GM12878 (cell line): ENCODE data around the gene CDCA7L. TPM values are rescaled to one million over a fixed set of nuclear protein-coding genes. Genes with fewer than 3 reads are reported as not detected.
A peak's percentile ranks its signal among the peaks of the same experiment; 100 is the strongest.

ENCODE experiments used
- BMI1 ChIP-seq: fragments of 450-650 bp; IDR thresholded peaks from 2 replicates; pipeline ENCODE4 v1.6.1; 2016; ENCODE audit warnings: mild to moderate bottlenecking, moderate library complexity, borderline replicate concordance
- CHD4 ChIP-seq: fragments of 200-600 bp; sonication (generic); IDR thresholded peaks from 2 replicates; pipeline ENCODE4 v1.6.1; 2016; ENCODE audit warnings: mild to moderate bottlenecking
- DPF2 ChIP-seq: fragments of 450-650 bp; IDR thresholded peaks from 2 replicates; pipeline ENCODE4 v1.6.1; 2017; ENCODE audit warnings: mild to moderate bottlenecking
- HDAC2 ChIP-seq: fragments of 200-600 bp; sonication (generic); IDR thresholded peaks from 2 replicates; pipeline ENCODE4 v1.6.1; 2017
- HDGF ChIP-seq: fragments of 450-650 bp; IDR thresholded peaks from 2 replicates; pipeline ENCODE4 v1.6.1; 2016; ENCODE audit warnings: antibody characterized with exemption
- KLF5 ChIP-seq: fragments of 450-650 bp; IDR thresholded peaks from 2 replicates; pipeline ENCODE4 v1.6.1; 2014; ENCODE audit warnings: mild to moderate bottlenecking; ENCODE audit not compliant: partially characterized antibody
- MXI1 ChIP-seq: fragments of 150-350 bp; IDR thresholded peaks from 2 replicates; pipeline ENCODE4 v1.6.1; 2011; ENCODE audit warnings: low read depth, mild to moderate bottlenecking, inconsistent platforms, low read length, improper control_type of control experiment
- POLR2AphosphoS5 ChIP-seq: IDR thresholded peaks from 2 replicates; pipeline ENCODE4 v1.6.1; 2011; ENCODE audit warnings: mild to moderate bottlenecking, low read length, inconsistent platforms
- RB1 ChIP-seq: fragments of 450-650 bp; formaldehyde crosslinking; IDR thresholded peaks from 2 replicates; pipeline ENCODE4 v1.6.1; 2017; ENCODE audit warnings: mild to moderate bottlenecking, borderline replicate concordance
- RCOR1 ChIP-seq: conservative IDR thresholded peaks from 2 replicates; pipeline ENCODE4 v1.6.1; 2012; ENCODE audit warnings: low read depth, low read length, improper control_type of control experiment
- SIX5 ChIP-seq: IDR thresholded peaks from 2 replicates; pipeline ENCODE4 v1.6.1; 2011; ENCODE audit warnings: mild to moderate bottlenecking, low read depth, low read length, moderate library complexity; ENCODE audit not compliant: severe bottlenecking
- SMARCA5 ChIP-seq: fragments of 450-650 bp; IDR thresholded peaks from 2 replicates; pipeline ENCODE4 v1.6.1; 2017; ENCODE audit warnings: mild to moderate bottlenecking
- SREBF1 ChIP-seq: IDR thresholded peaks from 2 replicates; pipeline ENCODE4 v1.6.1; 2012; ENCODE audit warnings: mild to moderate bottlenecking, low read length
- TAF1 ChIP-seq: IDR thresholded peaks from 2 replicates; pipeline ENCODE4 v1.6.1; 2011; ENCODE audit warnings: mild to moderate bottlenecking, low read depth, low read length, borderline replicate concordance
- ZNF217 ChIP-seq: fragments of 450-650 bp; IDR thresholded peaks from 2 replicates; pipeline ENCODE4 v1.6.1; 2017; ENCODE audit warnings: antibody characterized with exemption, mild to moderate bottlenecking
- ZNF384 ChIP-seq: IDR thresholded peaks from 2 replicates; pipeline ENCODE4 v1.6.1; 2012; ENCODE audit warnings: low read depth, mild to moderate bottlenecking, low read length, improper control_type of control experiment, borderline replicate concordance
- ZNF622 ChIP-seq: fragments of 450-650 bp; IDR thresholded peaks from 2 replicates; pipeline ENCODE4 v1.6.1; 2017; ENCODE audit warnings: mild to moderate bottlenecking, inconsistent platforms
- polyA plus RNA-seq, 11 experiments: library from polyadenylated mRNA; depleted of rRNA in 4 of 11; unstranded in 6 of 11; stranded (reverse) in 5 of 11; fragments of >200 nt; fragmentation: Nextera tagmentation in 4 of 11; fragmentation: Illumina TruSeq in 1 of 11; extraction: Ambion mirVana in 4 of 11; extraction: Trizol in 1 of 11; gene quantifications; 1 replicate in 1 of 11; 2 replicates in 10 of 11; pipeline versions ENCODE4 v1.2.1 to v1.2.3, GENCODE V29; 2011 to 2016; ENCODE audit warnings: inconsistent platforms in 2 of 11, missing spikeins in 2 of 11, low read depth in 1 of 11
- total RNA-seq, 4 experiments: library from RNA; depleted of rRNA in 3 of 4; stranded (reverse); fragments of >200 nt in 3 of 4; fragmentation: Illumina TruSeq in 1 of 4; extraction: Trizol in 1 of 4; gene quantifications; 2 replicates each; pipeline versions ENCODE4 v1.2.1 to v1.2.3, GENCODE V29; 2013 to 2021
- TF ChIP-seq, protein P1 (sequence below), 3 experiments: IDR thresholded peaks in 2 of 3; conservative IDR thresholded peaks in 1 of 3; 2 replicates each; pipeline ENCODE4 v1.5.1; 2011; ENCODE audit warnings: low read depth in 3 of 3, low read length in 3 of 3, mild to moderate bottlenecking in 3 of 3, control low read depth in 2 of 3, moderate library complexity in 2 of 3, inconsistent platforms in 1 of 3, mixed read lengths in 1 of 3; ENCODE audit not compliant: control insufficient read depth in 2 of 3, insufficient read depth in 1 of 3; ENCODE audit errors: extremely low read depth in 1 of 3
- TF ChIP-seq, protein P2 (sequence below): IDR thresholded peaks from 2 replicates; pipeline ENCODE4 v1.6.1; 2011; ENCODE audit warnings: mild to moderate bottlenecking, low read depth, low read length, moderate library complexity; ENCODE audit not compliant: insufficient replicate concordance
- TF ChIP-seq, protein P3 (sequence below): IDR thresholded peaks from 2 replicates; pipeline ENCODE4 v1.6.1; 2011; ENCODE audit warnings: low read depth, low read length, improper control_type of control experiment, borderline replicate concordance
- TF ChIP-seq, protein P4 (sequence below): fragments of 450-650 bp; IDR thresholded peaks from 2 replicates; pipeline ENCODE4 v1.6.1; 2017; ENCODE audit warnings: low read depth, mild to moderate bottlenecking, moderate library complexity
- TF ChIP-seq, protein P5 (sequence below): fragments of 450-650 bp; IDR thresholded peaks from 2 replicates; pipeline ENCODE4 v1.6.1; 2017; ENCODE audit warnings: antibody characterized with exemption, mild to moderate bottlenecking, moderate library complexity

Gene CDCA7L
- total and polyA plus RNA-seq, 10 of the 15 experiments (the other 5 are each of a cell fraction or from before 2014, with no cell fraction given): 30.3 to 92.2 (median 68.5) TPM

DNA sequence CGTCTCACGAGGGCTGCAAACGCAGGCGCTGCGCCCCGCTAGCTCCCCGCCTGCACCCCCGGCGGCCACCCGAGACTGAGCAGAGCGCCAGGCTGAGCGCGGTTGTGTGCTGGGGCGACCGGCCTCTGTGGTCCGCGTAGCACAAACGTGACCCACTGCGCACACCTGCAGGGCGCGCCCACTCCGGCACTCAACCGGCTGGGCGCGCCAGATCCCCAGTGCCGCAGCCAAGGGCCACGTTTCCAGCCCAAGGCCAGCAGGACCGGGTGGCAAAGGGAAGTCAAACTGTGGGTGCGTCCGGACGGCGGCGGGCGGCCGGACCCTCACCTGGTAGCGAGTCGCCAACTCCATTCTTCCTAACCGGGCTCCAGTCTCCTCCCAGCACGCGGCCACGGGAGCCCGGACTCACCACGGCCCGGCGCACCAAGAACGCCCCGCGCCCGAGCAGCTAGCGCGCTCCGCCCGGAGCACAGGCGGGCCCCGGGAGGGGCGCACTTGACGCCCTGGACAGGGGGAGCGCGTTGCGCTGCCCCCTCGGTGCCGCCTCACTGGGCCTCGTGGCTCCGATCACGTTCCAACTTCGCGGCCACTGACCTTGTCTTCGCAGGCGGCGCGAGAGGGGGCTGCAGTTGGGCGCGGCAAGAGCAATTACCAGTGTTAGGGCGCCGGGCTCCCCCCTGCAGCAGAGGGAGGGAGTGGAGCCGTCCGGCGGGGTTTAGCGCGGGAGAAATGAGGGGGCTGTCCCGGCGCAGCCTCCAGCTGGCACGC is at the start of gene CDCA7L (continued):
- TF ChIP-seq POLR2AphosphoS5 (peak; percentile 69), TAF1 (peak; percentile 64; the same call in 1 of the 2 replicates), SREBF1 (peak; percentile 97), MXI1 (peak; percentile 69; the same call in 1 of the 2 replicates), ZNF217 (0 out of 2 replicates have a peak, but pooled peaks have one; percentile 13), ZNF384 (0 out of 2 replicates have a peak, but pooled peaks have one; percentile 27), HDGF (no peak), CHD4 (no peak), SIX5 (peak; percentile 22), RB1 (peak; percentile 100), HDAC2 (no peak), KLF5 (peak; percentile 100), RCOR1 (no peak), SMARCA5 (peak; percentile 58; the same call in 1 of the 2 replicates), BMI1 (no peak), DPF2 (peak; percentile 90), ZNF622 (no peak)
- TF ChIP-seq, protein P1, sequence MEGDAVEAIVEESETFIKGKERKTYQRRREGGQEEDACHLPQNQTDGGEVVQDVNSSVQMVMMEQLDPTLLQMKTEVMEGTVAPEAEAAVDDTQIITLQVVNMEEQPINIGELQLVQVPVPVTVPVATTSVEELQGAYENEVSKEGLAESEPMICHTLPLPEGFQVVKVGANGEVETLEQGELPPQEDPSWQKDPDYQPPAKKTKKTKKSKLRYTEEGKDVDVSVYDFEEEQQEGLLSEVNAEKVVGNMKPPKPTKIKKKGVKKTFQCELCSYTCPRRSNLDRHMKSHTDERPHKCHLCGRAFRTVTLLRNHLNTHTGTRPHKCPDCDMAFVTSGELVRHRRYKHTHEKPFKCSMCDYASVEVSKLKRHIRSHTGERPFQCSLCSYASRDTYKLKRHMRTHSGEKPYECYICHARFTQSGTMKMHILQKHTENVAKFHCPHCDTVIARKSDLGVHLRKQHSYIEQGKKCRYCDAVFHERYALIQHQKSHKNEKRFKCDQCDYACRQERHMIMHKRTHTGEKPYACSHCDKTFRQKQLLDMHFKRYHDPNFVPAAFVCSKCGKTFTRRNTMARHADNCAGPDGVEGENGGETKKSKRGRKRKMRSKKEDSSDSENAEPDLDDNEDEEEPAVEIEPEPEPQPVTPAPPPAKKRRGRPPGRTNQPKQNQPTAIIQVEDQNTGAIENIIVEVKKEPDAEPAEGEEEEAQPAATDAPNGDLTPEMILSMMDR (IDR thresholded peaks at IDR 0.05 in 2 of 3, conservative IDR thresholded peaks at IDR 0.05 in 1 of 3; ENCODE audit: control insufficient read depth in 2 of 3, extremely low read depth in 1 of 3, insufficient read depth in 1 of 3, low read depth in 3 of 3, low read length in 3 of 3): 0 out of 6 replicates have a peak, but pooled peaks of 1 of the 3 experiments have one; percentile 2
- TF ChIP-seq, protein P2, sequence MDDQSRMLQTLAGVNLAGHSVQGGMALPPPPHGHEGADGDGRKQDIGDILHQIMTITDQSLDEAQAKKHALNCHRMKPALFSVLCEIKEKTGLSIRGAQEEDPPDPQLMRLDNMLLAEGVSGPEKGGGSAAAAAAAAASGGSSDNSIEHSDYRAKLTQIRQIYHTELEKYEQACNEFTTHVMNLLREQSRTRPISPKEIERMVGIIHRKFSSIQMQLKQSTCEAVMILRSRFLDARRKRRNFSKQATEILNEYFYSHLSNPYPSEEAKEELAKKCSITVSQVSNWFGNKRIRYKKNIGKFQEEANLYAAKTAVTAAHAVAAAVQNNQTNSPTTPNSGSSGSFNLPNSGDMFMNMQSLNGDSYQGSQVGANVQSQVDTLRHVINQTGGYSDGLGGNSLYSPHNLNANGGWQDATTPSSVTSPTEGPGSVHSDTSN: peak; percentile 2
- TF ChIP-seq, protein P3, sequence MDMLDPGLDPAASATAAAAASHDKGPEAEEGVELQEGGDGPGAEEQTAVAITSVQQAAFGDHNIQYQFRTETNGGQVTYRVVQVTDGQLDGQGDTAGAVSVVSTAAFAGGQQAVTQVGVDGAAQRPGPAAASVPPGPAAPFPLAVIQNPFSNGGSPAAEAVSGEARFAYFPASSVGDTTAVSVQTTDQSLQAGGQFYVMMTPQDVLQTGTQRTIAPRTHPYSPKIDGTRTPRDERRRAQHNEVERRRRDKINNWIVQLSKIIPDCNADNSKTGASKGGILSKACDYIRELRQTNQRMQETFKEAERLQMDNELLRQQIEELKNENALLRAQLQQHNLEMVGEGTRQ: no peak
- TF ChIP-seq, protein P4, sequence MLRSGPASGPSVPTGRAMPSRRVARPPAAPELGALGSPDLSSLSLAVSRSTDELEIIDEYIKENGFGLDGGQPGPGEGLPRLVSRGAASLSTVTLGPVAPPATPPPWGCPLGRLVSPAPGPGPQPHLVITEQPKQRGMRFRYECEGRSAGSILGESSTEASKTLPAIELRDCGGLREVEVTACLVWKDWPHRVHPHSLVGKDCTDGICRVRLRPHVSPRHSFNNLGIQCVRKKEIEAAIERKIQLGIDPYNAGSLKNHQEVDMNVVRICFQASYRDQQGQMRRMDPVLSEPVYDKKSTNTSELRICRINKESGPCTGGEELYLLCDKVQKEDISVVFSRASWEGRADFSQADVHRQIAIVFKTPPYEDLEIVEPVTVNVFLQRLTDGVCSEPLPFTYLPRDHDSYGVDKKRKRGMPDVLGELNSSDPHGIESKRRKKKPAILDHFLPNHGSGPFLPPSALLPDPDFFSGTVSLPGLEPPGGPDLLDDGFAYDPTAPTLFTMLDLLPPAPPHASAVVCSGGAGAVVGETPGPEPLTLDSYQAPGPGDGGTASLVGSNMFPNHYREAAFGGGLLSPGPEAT: peak; percentile 97
- TF ChIP-seq, protein P5, sequence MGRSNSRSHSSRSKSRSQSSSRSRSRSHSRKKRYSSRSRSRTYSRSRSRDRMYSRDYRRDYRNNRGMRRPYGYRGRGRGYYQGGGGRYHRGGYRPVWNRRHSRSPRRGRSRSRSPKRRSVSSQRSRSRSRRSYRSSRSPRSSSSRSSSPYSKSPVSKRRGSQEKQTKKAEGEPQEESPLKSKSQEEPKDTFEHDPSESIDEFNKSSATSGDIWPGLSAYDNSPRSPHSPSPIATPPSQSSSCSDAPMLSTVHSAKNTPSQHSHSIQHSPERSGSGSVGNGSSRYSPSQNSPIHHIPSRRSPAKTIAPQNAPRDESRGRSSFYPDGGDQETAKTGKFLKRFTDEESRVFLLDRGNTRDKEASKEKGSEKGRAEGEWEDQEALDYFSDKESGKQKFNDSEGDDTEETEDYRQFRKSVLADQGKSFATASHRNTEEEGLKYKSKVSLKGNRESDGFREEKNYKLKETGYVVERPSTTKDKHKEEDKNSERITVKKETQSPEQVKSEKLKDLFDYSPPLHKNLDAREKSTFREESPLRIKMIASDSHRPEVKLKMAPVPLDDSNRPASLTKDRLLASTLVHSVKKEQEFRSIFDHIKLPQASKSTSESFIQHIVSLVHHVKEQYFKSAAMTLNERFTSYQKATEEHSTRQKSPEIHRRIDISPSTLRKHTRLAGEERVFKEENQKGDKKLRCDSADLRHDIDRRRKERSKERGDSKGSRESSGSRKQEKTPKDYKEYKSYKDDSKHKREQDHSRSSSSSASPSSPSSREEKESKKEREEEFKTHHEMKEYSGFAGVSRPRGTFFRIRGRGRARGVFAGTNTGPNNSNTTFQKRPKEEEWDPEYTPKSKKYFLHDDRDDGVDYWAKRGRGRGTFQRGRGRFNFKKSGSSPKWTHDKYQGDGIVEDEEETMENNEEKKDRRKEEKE: peak; percentile 100
